Glomerular visceral epithelial cell (primary cell): ENCODE results near the gene TMA16.
A peak's percentile ranks its signal among the peaks of the same experiment; 100 is the strongest.
"Not testable (repeated sequence)": the region's sequence is repeated elsewhere in the genome, so short reads cannot be mapped to it uniquely, and the experiment has no call there.

Source experiments
- DNase-seq: peaks from one replicate; pipeline ENCODE4 v3.0.0-alpha.2; 2016; ENCODE audit errors: extremely low spot score

Gene TMA16

DNA sequence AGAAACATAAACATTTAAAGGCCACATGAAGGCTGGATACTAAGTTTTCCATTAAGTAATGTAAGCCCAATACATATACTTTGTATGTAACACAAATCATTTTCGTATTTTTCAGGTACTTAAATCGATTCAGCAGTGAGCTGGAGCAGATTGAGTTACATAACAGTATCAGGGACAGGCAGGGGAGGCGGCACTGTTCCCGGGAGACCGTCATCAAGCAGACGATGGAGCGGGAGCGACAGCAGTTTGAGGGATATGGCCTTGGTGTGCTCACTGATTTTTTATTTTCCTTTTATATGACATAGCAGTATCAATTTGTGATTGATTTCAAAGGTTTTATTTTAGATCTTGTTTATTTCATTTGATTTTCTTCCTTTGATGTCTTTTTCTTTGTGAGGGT, 20.7 kb downstream of the TMA16 start:
- DNase-seq = no peak

DNA sequence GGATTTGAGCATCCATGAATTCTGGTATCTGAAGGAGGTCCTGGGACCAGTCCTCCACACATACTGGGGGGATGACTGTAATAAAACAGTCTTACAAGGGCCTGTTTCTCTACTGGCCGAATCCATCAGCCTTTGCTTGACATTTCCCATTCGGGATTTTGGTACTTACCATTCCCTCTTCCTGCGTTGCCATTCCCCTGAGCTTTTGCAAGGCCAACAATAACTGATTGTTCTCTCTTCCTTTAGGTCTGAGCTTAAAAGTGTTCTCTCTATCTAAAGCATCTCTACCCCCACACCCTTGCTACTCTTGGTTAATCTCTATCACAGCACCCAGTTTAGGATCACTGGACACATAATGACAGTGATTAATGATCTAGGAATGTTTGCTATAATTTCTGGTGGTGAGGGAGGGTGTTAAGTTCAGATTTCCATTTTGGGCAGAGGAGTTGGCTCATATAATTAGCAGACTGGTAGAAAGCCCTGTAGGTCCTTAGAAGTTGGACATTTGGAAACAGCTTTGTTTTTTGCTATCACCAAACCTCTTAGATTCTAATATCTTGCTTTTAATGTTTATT, 29.4 kb downstream of the TMA16 start:
- no peak for DNase-seq

DNA sequence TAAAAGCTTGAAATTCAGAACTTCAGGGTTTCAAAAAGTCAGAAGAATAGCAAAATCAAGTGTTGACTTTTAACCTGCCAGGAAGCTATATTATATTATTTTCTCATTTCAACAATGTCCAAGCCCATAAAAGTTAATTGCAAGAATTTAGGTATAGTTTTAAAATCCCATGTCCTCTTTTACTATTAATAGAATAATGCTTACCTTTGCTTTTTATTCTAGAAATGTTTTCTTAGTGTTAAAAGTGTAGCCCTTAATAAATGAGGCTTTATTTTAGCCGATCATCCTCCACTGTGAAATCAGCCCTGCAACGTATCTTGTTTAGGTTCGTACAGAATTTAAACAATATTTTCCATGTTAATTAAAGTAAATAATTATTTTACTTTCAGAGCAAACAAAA, 31.5 kb downstream of the TMA16 start:
- DNase-seq = no peak

DNA sequence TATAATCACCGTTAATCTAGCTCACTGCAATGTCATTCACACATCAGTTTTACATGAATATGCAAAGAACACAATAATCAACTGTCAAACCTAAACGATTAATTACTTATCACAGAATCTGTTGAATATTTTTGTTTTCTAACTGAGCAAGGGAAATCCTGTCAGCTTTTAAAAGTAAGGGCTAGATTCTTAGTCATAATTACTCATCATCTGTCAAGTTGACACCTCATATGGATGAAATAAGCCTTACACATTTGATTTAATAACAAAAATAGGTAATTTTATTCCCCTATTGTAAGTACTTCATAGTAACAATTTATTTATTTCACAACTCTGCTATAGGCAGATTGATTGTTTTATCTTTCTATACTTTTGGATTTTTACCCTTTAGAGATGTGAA, 32.7 kb downstream of the TMA16 start:
- DNase-seq = no peak

DNA sequence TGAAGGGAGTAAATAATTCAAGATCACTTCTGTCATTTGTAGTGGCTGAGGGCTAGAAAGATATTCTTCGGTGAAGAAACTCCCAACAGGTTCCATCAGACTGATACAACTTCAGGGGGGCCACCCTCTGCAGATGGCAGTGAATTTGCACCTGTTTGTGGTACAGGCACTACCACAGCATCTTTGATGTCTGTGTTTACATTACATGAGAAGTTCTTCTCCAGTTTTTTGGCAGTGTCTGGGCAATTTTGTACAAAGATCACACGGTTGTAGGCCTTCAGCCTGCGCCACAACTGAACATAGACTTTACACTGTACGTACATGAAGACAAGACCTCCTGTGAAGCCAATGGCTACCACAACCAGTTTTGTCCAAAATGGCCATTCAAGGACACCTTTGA, 34.2 kb downstream of the TMA16 start:
- DNase-seq = no peak

DNA sequence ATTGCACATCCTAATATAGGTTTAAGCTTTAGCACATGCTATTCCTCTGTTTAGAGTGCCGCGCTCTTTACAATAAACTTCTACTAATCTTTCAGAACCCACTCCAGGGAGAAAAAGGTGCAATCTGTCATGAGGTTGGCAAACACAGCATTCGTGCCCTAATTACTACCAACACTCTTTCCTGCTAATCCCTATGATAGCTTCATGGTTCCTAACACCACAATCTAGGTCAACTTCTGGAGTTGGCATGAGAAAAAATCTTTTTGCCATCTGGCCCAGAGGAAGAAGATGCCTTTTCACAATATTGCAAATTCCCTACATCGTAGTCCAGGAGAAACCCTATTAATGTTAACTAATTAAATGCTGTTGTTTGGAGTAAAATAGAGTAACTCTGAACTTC, 39.6 kb downstream of the TMA16 start:
- DNase-seq = no peak

DNA sequence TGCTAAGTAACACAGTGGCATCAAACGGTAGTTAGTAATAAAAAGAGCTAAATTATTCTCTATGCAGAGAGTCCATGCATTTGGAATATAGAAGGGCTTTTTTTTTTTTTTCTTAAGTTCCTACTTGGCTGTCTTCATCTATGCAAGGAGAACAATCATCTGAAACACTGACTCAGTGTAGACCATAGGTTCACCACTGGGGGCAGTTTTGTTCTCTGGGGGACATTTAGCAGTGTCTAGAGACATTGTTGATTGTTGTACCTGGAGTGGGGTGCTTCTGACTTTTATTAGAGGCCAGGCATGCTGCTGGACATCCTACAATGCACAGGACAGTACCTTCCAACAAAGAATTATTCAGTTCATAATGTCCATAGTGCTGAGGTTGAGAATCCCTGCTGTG, 41.2 kb downstream of the TMA16 start:
- DNase-seq = no peak

DNA sequence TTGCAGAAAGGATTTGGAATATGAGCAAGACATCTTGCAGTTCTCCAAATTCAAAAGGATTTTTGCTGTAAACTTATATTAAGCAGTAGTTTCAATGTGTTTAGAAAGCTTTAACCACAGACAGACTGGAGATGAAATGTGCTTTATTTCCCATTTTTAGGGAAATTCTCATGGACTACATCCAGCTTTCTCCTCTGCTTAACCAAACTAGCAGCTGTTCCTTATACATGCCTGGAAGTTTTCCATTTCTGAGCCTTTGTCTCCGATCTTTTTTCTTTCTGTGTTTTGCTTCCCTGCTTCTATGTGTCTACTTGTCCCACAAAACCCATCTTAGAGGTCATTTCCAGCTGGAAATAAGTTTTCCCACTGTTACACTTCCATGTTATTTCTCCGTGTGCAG, 41.6 kb downstream of the TMA16 start:
- no peak for DNase-seq

DNA sequence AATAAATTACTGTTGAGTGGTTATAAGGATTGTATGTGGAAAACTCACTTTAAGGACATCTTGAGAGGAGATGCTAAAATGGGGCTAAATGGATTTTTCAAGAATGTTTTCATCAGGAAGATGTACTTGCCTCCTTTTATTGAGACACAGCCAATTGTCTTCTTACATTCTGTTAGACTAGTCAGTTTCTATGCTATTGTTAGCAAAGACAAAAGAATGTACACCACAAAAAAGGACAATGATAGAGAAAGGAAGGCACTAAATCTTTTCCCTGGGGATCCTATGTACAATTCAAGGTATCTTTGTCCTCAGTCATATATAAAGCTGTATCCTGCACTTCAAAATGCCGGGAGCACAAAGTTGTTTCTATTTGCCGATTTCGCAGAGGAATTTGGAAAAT, 42.6 kb downstream of the TMA16 start:
- no peak for DNase-seq

DNA sequence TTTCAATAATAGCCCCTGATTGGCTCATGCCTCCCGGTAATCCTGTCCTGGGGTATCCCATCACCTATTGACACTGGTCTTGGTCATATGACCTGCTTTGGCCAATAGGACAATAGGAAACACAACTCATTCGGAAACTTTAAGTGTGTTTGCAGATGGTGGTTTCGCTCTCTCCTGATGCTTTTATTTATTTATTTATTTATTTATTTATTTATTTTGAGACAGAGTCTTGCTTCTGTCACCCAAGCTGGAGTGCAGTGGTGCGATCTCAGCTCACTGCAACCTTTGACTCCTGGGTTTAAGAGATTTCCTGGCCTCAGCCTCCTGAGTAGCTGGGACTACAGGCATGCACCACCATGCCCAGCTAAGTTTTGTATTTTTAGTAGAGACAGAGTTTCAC, 44.3 kb downstream of the TMA16 start:
- not testable (repeated sequence) for DNase-seq

DNA sequence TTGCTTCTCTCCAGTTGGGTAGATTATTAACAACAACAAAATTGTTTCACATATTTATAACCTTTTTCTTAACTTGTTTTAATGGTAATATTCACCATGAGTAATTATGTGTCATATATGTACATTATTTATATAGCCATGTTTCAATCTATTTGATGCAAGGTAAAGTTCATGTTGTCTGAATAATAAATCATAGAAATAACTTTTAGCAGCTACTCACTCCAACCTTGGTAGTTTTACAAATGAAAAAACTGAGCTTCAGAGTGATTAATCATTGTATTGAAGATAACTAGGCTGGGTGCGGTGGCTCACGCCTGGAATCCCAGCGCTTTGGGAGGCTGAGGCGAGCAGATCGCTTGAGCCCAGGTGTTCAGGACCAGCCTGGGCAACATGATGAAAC, 46.0 kb downstream of the TMA16 start:
- DNase-seq = no peak

DNA sequence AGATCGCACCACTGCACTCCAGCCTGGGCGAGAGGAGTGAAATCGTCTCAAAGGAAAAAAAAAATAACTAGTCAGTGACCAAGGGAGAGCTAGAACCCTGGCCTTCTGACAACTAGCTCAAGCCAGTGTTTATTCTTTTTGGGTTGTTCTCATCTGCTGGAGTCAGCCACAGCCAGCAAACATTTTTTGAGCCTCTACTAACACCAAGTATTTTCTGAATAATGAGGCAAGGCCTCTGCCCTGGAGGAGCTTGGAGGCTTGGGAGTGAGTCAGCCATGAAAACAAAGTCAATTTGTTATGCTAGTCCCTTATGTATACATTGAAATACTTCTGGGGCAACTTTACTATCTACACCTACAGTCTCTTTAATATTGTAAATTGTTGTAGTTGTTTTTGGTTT, 46.5 kb downstream of the TMA16 start:
- peak; percentile 32 for DNase-seq

DNA sequence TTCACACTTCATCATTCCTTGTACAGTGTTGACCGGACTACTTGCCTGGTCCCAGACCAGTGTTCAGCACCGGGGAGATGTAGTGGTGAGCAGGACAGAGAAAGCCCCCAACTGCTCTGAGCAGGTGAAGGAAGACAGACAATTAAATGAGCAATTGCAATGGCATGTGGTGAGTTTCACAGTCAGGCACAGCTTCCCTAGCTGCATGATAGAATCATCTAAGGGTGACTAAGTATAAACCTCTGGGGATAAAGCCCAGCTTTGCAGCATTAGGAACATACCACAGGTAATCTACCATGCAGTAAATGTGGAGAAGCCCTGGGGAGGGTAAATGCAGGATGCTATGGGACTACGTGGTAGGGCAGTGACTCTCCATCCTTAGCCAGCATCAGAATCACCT, 47.8 kb downstream of the TMA16 start:
- peak; percentile 81 for DNase-seq

DNA sequence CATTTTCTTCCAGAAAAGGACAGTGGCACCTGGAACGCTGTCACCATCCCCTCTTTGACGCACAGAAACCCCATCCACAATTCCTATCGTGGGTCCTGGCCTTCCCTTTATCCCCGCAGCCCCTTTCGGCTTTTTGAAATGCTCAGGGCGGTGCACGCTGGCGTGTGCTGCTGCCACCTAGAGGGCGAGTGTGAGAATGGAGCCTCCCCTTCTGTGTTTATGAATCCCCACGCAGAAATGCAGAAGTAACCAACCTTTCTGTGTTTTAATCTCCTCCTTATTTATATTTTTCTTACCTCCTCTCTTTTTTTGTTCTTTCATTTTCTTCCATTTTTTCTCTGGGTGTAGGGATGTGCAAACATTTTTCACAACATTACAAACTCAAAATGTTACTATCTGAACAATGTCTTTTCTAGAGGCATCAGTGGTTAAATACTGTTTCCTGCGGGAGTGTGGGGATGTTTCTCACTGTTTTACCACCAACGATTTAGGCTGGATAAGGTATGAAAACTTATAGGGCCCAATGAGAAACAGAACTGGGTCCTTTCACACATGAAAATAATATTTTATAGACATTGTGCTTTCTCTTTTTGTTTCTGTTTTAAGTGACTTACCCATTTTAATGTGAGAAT, 50.0 kb downstream of the TMA16 start:
- peak; percentile 60 for DNase-seq

DNA sequence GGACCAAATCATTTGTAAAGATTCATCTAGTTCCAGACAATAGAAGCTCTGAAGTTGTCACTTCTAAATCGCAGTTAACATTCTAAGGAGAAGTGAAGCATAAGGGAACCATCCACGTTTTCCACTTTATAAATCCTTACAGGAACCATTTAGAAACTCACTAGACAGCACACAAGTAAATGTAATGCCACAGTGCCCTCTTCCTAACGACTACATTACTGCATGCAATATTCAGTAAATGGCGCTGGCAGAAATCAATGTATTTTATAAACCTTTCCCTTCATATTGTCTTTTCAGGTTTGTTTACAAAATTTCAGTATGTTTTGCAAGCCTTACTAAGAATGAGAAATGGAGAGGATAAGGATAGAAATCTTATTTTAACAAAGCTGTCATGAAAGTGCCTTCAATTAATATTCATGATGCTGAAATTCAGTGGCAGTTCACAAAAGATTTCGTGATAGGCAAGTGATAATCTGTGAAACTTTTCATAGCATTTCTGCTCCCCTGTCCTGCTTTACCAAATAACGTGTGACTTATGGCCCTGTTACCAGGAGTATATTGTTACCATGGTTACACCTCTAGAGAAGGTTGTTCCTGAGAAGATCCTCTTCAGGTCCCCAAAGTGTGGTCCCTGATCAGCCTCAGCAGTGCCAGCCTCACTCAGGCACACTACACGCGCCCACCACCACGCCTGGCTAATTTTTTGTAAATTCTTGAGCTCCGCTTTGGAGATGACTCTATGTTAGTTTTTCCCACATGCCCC, 54.2 kb downstream of the TMA16 start:
- DNase-seq = peak; percentile 46

DNA sequence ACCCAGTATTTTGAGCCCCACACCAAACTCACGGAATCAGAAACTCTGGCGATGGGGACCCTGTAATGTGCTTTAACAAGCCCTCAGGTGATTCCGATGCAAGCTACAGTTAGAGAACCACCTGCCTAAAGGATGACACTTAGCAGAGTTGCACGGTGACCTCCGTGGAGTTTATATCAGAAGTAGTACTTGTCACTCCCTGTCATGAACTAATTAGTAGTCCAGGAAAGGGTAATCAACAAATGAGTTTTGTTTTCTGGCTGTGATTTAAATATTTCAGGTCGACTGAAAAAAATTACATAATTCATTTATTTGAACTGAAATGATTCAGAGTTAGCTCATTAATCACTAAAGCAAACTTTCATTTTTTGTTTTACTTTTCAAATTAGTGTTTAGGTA, 56.4 kb downstream of the TMA16 start:
- no peak for DNase-seq

DNA sequence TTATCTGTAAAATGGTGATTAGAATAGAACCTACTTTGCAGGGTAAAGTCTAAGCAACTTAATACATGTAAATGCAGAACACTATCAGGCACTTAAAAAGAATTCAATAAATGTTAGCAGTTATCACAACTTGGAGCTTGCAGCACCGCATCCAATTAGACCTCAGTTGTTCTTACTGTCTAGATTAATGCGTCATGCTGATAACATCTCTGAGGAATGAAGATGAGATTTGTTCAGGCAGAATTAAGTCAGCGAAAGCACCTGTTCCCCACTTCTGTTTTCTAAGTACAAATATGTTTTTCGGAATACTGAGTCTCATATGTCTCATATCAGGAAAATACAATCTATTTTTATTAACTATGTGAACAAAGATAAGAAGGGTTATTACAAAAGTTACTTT, 58.7 kb downstream of the TMA16 start:
- DNase-seq = no peak

DNA sequence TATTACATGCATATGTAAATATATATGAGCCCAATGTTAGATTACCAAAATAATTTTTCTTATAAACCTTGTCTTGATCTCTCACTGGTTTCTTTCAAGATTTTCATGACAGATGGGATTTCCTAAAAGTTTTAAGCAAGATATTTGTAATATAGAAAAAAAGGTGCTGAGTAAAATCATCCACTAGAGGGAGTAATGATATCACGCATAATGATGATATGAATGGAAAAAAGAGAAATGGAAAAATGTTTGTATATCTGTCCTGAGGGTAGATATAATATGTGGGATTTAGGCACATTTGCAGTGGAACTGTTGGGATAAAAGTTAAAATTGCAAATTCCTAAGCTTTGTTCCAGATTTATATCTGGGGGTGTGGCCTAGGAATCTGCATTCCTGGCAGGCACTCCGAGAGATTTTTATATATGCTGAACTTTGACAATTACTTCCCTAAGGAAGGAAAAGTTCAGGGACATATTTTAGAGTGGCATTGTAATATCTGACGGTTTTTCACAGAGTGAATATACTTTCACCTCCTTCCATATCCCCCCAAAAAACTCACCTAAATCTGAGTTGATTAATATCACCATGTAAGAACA, 60.5 kb downstream of the TMA16 start:
- peak; percentile 29 for DNase-seq

DNA sequence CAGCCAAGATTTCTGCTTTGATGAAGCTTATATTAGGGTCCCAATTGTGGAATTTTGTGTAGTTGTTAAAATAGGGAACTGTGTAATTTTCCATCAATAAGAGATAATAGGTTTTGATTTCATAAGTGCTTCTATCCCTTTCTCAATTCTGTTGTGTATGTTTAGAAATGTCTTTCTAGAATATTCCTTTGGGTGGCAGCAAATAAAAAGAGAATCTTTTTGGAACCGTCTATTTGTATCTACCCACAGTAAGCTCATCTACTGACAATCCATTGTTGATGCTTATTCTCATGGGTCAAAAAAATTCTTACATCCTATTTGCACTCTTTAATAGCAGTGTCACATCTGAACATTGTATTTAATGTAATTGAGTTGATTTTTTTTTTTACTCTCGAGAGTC, 61.7 kb downstream of the TMA16 start:
- no peak for DNase-seq

DNA sequence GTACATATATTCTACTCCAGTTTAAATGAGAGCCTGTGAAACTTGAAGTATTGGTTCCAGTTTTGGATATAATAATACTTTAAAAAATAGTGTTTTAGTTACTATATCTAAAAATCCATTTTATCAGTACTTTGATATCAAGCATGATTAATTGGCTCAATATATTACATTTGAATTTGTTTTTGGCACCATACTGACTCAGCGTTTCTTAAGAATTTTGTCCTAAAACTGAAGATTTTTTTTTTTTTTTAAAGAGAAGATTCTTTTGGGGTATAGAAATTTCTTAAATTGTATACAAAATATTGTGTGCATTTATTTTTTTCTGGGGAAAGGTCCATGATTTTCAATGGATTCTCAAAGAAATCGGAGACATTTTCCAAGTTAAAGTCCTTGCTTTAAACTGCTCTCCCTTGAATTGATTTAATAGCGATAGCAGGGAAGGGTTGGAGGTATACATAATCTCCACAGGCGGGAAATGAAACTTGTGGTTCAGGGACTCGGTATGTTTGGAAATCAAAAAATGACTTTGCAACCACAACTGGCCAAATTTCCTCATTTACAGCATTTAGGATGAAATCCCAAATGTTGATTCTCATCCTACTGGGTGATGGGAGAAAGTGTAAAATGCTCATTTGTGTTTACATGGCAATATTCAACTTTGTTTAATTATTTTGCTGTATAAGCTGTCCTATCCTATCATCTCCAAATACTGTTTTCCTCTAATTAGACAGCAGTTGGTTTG, 62.3 kb downstream of the TMA16 start:
- no peak for DNase-seq

DNA sequence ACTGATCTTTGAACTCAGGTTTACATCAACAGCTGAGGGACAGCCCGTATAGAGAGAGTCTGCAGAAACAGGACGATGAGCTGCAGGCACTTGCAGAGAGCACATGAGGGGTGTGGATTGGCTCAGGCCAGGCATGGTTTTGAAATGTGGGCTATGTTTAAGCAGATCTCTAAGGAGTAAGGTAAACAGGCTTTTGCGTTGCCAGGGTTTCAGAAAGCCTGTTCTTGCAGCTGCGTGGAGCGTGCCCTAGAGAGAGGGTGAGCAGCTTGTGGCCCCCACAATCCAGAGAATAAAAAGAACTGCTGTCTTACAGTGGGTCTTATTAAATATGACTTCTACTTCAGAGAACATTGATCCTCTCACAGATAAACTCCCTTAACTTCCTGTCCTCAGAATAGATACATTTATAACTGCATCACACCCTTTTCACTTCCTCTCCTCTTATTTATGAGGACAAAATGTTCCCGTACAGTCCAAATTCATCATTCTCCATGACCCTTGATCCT, 64.1 kb downstream of the TMA16 start:
- no peak for DNase-seq

DNA sequence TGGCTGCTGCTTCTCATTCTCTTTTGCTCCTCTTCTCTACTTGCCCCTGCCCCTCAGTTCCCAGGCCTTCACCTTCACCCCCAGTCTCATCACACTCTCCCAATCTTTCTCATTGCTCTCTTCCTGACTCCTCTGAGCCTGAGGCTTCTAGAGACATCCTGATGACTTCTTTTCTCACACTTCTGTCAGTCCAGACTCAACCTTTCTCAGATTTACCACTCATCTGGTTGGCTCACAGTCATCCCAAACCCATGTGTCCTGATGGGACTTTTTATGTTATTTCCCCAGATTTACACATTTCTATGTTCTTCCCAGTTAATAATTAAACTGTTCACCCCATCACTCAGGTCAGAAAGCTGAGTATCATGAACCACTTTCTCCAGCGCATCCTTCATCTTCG, 68.0 kb downstream of the TMA16 start:
- DNase-seq = no peak
